Ishikawa (cell line): ENCODE results near the gene SREBF2.

Experiments
- CEBPB ChIP-seq: IDR thresholded peaks from 2 replicates; pipeline ENCODE4 v1.6.1; 2012
- CREB1 ChIP-seq: IDR thresholded peaks from 2 replicates; pipeline ENCODE4 v1.6.1; 2012; ENCODE audit warnings: low read depth
- EGR1 ChIP-seq: IDR thresholded peaks from 2 replicates; pipeline ENCODE4 v1.6.1; 2012
- EP300 ChIP-seq: IDR thresholded peaks from 2 replicates; pipeline ENCODE4 v1.6.1; 2012; ENCODE audit warnings: borderline replicate concordance
- FOXM1 ChIP-seq: IDR thresholded peaks from 2 replicates; pipeline ENCODE4 v1.6.1; 2012; ENCODE audit warnings: low read depth, borderline replicate concordance
- NFIC ChIP-seq: IDR thresholded peaks from 2 replicates; pipeline ENCODE4 v1.6.1; 2012
- RAD21 ChIP-seq: IDR thresholded peaks from 2 replicates; pipeline ENCODE4 v1.6.1; 2012; ENCODE audit warnings: low read depth
- TAF1 ChIP-seq: IDR thresholded peaks from 2 replicates; pipeline ENCODE4 v1.6.1; 2012; ENCODE audit warnings: low read depth, mild to moderate bottlenecking
- TCF12 ChIP-seq: IDR thresholded peaks from 2 replicates; pipeline ENCODE4 v1.6.1; 2012; ENCODE audit warnings: low read depth
- TEAD4 ChIP-seq: IDR thresholded peaks from 2 replicates; pipeline ENCODE4 v1.6.1; 2012
- USF1 ChIP-seq: IDR thresholded peaks from 2 replicates; pipeline ENCODE4 v1.6.1; 2012
- YY1 ChIP-seq: IDR thresholded peaks from 2 replicates; pipeline ENCODE4 v1.6.1; 2012; ENCODE audit warnings: low read depth
- ZBTB7A ChIP-seq: IDR thresholded peaks from 2 replicates; pipeline ENCODE4 v1.6.1; 2012; ENCODE audit warnings: low read depth
- TF ChIP-seq, protein P1 (sequence below): IDR thresholded peaks from 2 replicates; pipeline ENCODE4 v1.6.1; 2012; ENCODE audit warnings: low read depth, mild to moderate bottlenecking
- TF ChIP-seq, protein P2 (sequence below): IDR thresholded peaks from 2 replicates; pipeline ENCODE4 v1.6.1; 2012

The SREBF2 gene

DNA sequence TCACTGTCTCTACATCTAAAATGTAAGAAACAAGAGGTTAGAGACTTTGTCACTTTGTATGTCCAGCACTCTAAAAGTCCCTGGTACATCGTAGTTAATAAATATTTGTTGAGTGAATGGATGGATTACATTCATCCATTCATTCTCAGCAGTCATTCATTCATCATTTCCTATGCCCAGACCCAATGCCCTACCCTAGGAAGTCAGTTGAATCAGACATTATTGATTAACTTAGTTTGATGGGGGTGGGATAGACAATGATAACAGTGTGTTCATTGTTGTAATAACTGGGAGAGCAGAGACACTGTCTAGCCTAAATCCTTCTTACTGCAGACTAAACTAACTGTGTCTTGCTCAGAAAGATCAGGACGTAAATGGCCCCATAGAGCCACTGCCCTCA, 115.2 kb downstream of the SREBF2 start:
- TF ChIP-seq TCF12 (no peak), USF1 (no peak)

DNA sequence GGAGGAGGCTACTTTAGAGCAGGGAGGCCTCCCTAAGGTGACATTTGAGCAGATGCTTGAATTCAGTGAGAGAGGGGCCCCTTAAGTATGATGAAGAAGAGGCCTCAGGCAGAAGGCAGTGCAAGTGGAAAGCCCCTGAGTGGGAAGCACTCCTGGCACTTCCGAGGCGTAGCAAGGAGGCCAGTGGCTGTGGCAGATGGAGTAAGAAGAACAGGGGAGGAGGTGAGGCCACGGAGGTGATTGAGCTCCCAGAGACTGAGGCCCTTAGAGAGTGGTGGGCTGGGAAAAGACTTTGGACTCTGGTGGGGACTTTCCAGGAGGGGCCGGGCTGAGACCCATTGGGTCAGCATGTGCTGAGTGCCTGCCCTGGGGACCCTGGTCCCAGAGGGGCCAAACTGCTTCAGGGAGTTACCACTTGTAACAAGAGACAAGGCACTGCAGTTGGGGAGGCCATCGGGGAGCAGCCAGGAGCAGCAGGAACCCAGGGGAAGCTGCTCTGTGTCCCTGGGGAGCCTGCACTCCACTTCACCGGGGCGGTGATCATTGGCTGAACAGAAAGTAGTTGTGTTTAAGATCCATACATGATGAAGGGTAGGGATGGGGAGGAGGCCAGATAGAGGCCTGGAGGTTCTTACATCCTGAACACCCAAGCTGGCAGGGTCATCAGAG, 116.5 kb downstream of the SREBF2 start:
- TF ChIP-seq TCF12 (no peak), TAF1 (no peak), TEAD4 (no peak), ZBTB7A (no peak), RAD21 (no peak), NFIC (no peak), YY1 (no peak), USF1 (no peak), FOXM1 (no peak), CEBPB (no peak), CREB1 (no peak), EGR1 (no peak), EP300 (no peak)
- TF ChIP-seq, protein P1, sequence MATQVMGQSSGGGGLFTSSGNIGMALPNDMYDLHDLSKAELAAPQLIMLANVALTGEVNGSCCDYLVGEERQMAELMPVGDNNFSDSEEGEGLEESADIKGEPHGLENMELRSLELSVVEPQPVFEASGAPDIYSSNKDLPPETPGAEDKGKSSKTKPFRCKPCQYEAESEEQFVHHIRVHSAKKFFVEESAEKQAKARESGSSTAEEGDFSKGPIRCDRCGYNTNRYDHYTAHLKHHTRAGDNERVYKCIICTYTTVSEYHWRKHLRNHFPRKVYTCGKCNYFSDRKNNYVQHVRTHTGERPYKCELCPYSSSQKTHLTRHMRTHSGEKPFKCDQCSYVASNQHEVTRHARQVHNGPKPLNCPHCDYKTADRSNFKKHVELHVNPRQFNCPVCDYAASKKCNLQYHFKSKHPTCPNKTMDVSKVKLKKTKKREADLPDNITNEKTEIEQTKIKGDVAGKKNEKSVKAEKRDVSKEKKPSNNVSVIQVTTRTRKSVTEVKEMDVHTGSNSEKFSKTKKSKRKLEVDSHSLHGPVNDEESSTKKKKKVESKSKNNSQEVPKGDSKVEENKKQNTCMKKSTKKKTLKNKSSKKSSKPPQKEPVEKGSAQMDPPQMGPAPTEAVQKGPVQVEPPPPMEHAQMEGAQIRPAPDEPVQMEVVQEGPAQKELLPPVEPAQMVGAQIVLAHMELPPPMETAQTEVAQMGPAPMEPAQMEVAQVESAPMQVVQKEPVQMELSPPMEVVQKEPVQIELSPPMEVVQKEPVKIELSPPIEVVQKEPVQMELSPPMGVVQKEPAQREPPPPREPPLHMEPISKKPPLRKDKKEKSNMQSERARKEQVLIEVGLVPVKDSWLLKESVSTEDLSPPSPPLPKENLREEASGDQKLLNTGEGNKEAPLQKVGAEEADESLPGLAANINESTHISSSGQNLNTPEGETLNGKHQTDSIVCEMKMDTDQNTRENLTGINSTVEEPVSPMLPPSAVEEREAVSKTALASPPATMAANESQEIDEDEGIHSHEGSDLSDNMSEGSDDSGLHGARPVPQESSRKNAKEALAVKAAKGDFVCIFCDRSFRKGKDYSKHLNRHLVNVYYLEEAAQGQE = no peak
- TF ChIP-seq, protein P2, sequence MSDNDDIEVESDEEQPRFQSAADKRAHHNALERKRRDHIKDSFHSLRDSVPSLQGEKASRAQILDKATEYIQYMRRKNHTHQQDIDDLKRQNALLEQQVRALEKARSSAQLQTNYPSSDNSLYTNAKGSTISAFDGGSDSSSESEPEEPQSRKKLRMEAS = no peak

- no peak for TF ChIP-seq FOXM1
- TF ChIP-seq CEBPB = no peak
- TF ChIP-seq USF1 = peak; percentile 30; the same call in 1 of the 2 replicates
Observed at GRCh38 chr22:41951898-41952474, 119.1 kb downstream of the SREBF2 start, which contains the start of gene SMIM45. Gene SMIM45 (plus strand): TSS chr22:41952150.

GRCh38 chr22:41952713-41953112, 119.8 kb downstream of the SREBF2 start:
- no peak for TF ChIP-seq TAF1
- no peak for TF ChIP-seq RAD21
- TF ChIP-seq TCF12 = no peak
